HepG2 (cell line): Measurements from ENCODE around the gene SHISA6. TPM values are rescaled to one million over a fixed set of nuclear protein-coding genes. Genes with fewer than 3 reads are reported as not detected.

Source experiments
- ATAC-seq: fragments of 200-7000 bp; cut with Tn5 transposase; 3 replicates; pipeline ENCODE4 v1.9.1; 2020; ENCODE audit warnings: mild to moderate bottlenecking, moderate library complexity
- BruUV-seq: library from RNA; stranded (reverse); fragments of 400-500 nt; replicated peaks from 2 replicates; lab custom pipeline; 2021; lab: Mats Ljungman, UMichigan
- CTCF ChIA-PET: fragments of 300-600 bp; formaldehyde crosslinking; extraction: SDS; loops from one replicate; lab custom pipeline; 2021; ENCODE audit warnings: low total read pairs, inconsistent platforms, low intra/inter-chr PET ratio; lab: Yijun Ruan, JAX
- POLR2A ChIA-PET: fragments of 350-600 bp; sonication (Branson Sonifier 250); formaldehyde crosslinking; loops from one replicate; lab custom pipeline; 2020; ENCODE audit warnings: antibody characterized with exemption, inconsistent platforms; lab: Yijun Ruan, JAX
- DNase-seq: peaks from one replicate; pipeline ENCODE4 v3.0.0-alpha.2; 2015; ENCODE audit warnings: low spot score
- FAIRE-seq: peaks from 3 replicates; lab custom pipeline; 2011; peaks lifted over from hg19 to GRCh38; lab: Jason Lieb, UNC
- H2AFZ ChIP-seq: one replicate; pipeline ENCODE4 v1.6.1; 2011; ENCODE audit warnings: low read length, inconsistent platforms
- H3K27ac ChIP-seq: fragments of 300-600 bp; 3 replicates; pipeline ENCODE4 v1.8.0; 2011; ENCODE audit warnings: mixed run types, mild to moderate bottlenecking, mixed read lengths, low read length, inconsistent platforms; ENCODE audit not compliant: insufficient read depth; ENCODE audit errors: extremely low read length
- H3K27me3 ChIP-seq, 2 experiments: fragments of 200-600 bp in 1 of 2; 2 replicates in 1 of 2; 3 replicates in 1 of 2; pipeline versions ENCODE4 v1.6.0 to v1.8.0; 2011; ENCODE audit warnings: low read length in 2 of 2, mild to moderate bottlenecking in 2 of 2, moderate library complexity in 2 of 2, inconsistent platforms in 1 of 2; ENCODE audit not compliant: insufficient read depth in 2 of 2, control insufficient read depth in 1 of 2
- H3K36me3 ChIP-seq, 2 experiments: fragments of 200-600 bp in 1 of 2; replicated peaks in 1 of 2; 2 replicates in 1 of 2; 3 replicates in 1 of 2; pipeline versions ENCODE4 v1.5.1 to v1.8.0; 2011; ENCODE audit warnings: low read length in 2 of 2, inconsistent platforms in 1 of 2; ENCODE audit not compliant: insufficient read depth in 2 of 2, control insufficient read depth in 1 of 2
- H3K4me1 ChIP-seq: 2 replicates; pipeline ENCODE4 v1.5.1; 2012; ENCODE audit warnings: low read length, inconsistent platforms; ENCODE audit not compliant: insufficient read depth
- H3K4me2 ChIP-seq: 2 replicates; pipeline ENCODE4 v1.6.0; 2011; ENCODE audit warnings: low read depth, low read length, inconsistent platforms
- H3K4me3 ChIP-seq, 3 experiments: fragments of 200-600 bp in 1 of 3; sonication (generic), shearing (Covaris generic) in 1 of 3; replicated peaks in 1 of 3; 2 replicates each; pipeline ENCODE4 v1.5.1; 2011 to 2016; ENCODE audit warnings: low read length in 3 of 3, inconsistent platforms in 2 of 3, low read depth in 2 of 3, mild to moderate bottlenecking in 2 of 3, control low read depth in 1 of 3, mixed read lengths in 1 of 3; ENCODE audit not compliant: insufficient read depth in 1 of 3
- H3K79me2 ChIP-seq: one replicate; pipeline ENCODE4 v1.6.1; 2011; ENCODE audit warnings: low read length, inconsistent platforms; ENCODE audit not compliant: insufficient read depth
- H3K9ac ChIP-seq: 2 replicates; pipeline ENCODE4 v1.6.0; 2011; ENCODE audit warnings: mild to moderate bottlenecking, low read depth, low read length, inconsistent platforms; ENCODE audit not compliant: insufficient read depth
- H3K9me3 ChIP-seq: 2 replicates; pipeline ENCODE4 v1.5.1; 2012; ENCODE audit warnings: mild to moderate bottlenecking, low read length
- H4K20me1 ChIP-seq: 2 replicates; pipeline ENCODE4 v1.6.0; 2011; ENCODE audit warnings: inconsistent platforms, mild to moderate bottlenecking, low read length, moderate library complexity; ENCODE audit not compliant: insufficient read depth
- DZIP1 ChIP-seq: sonication (generic); formaldehyde crosslinking; IDR thresholded peaks from 2 replicates; pipeline ENCODE4 v1.5.0; 2020; ENCODE audit warnings: mild to moderate bottlenecking, missing genetic modification reagents
- GTF2F1 ChIP-seq: fragments of 150-350 bp; IDR thresholded peaks from 2 replicates; pipeline ENCODE4 v1.6.1; 2014; ENCODE audit warnings: low read length
- HNRNPK ChIP-seq: fragments of 200-400 bp; formaldehyde crosslinking; IDR thresholded peaks from 2 replicates; pipeline ENCODE4 v1.6.1; 2018; ENCODE audit warnings: low read length, low read depth, moderate library complexity, mild to moderate bottlenecking; ENCODE audit not compliant: poor library complexity, severe bottlenecking
- HNRNPL ChIP-seq: fragments of 200-400 bp; formaldehyde crosslinking; IDR thresholded peaks from 2 replicates; pipeline ENCODE4 v1.6.1; 2017; ENCODE audit warnings: mild to moderate bottlenecking, low read depth, low read length
- HNRNPUL1 ChIP-seq: fragments of 200-400 bp; formaldehyde crosslinking; IDR thresholded peaks from 2 replicates; pipeline ENCODE4 v1.6.1; 2017; ENCODE audit warnings: low read depth, mild to moderate bottlenecking, low read length, moderate library complexity
- MAFF ChIP-seq: IDR thresholded peaks from 2 replicates; pipeline ENCODE4 v1.6.1; 2011; ENCODE audit warnings: low read depth, low read length, improper control_type of control experiment
- MAFK ChIP-seq, 2 experiments: IDR thresholded peaks in 1 of 2; conservative IDR thresholded peaks in 1 of 2; 2 replicates each; pipeline ENCODE4 v1.6.1; 2011; ENCODE audit warnings: improper control_type of control experiment in 2 of 2, low read length in 2 of 2
- MIER2 ChIP-seq: IDR thresholded peaks from 2 replicates; pipeline ENCODE4 v1.6.1; 2016; ENCODE audit warnings: missing biosample characterization, missing genetic modification reagents
- PHB2 ChIP-seq: fragments of 450-650 bp; IDR thresholded peaks from 2 replicates; pipeline ENCODE4 v1.6.1; 2018; ENCODE audit not compliant: partially characterized antibody
- ZBED4 ChIP-seq: sonication (generic); formaldehyde crosslinking; IDR thresholded peaks from 2 replicates; pipeline ENCODE4 v1.4.0; 2020; ENCODE audit warnings: missing genetic modification reagents, borderline replicate concordance
- ZNF530 ChIP-seq: sonication (generic); formaldehyde crosslinking; IDR thresholded peaks from 2 replicates; pipeline ENCODE4 v1.5.0; 2020; ENCODE audit warnings: low read depth, mild to moderate bottlenecking, missing genetic modification reagents
- ZNF614 ChIP-seq: IDR thresholded peaks from 2 replicates; pipeline ENCODE4 v1.6.1; 2018; ENCODE audit warnings: missing biosample characterization, missing genetic modification reagents, inconsistent platforms, borderline replicate concordance
- in situ Hi-C: cut with HindIII; loops from 2 replicates; pipeline ENCODE4 v1.10.0; 2017; ENCODE audit warnings: low pct_unique_long_range_greater_than_20kb; ENCODE audit not compliant: extremely low pct_ligation_motif_present
- intact Hi-C: fragments of 100-400 bp; cut with micrococcal nuclease; formaldehyde crosslinking; loops from one replicate; pipeline ENCODE4 v1.10.0; 2022; ENCODE audit not compliant: unreplicated experiment
- polyA plus RNA-seq, 8 experiments: library from polyadenylated mRNA; depleted of rRNA in 3 of 8; stranded (reverse) in 7 of 8; unstranded in 1 of 8; fragments of >200 nt; fragmentation: Illumina TruSeq in 4 of 8; extraction: Trizol in 4 of 8; gene quantifications; 2 replicates each; pipeline versions ENCODE4 v1.2.1 to v1.2.3, GENCODE V29; 2011 to 2016; ENCODE audit warnings: low read depth in 4 of 8, missing spikeins in 1 of 8, mixed read lengths in 1 of 8; ENCODE audit not compliant: insufficient read depth in 1 of 8
- total RNA-seq, 5 experiments: library from RNA; depleted of rRNA; stranded (reverse); fragments of >200 nt; fragmentation: Illumina TruSeq; extraction: Trizol; gene quantifications; 2 replicates each; pipeline ENCODE4 v1.2.3, GENCODE V29; 2016; ENCODE audit warnings: low read depth in 1 of 5

The SHISA6 gene
- total and polyA plus RNA-seq, 2 of the 13 experiments (the other 11 are each of a cell fraction or from before 2014, with no cell fraction given): not detected

DNA sequence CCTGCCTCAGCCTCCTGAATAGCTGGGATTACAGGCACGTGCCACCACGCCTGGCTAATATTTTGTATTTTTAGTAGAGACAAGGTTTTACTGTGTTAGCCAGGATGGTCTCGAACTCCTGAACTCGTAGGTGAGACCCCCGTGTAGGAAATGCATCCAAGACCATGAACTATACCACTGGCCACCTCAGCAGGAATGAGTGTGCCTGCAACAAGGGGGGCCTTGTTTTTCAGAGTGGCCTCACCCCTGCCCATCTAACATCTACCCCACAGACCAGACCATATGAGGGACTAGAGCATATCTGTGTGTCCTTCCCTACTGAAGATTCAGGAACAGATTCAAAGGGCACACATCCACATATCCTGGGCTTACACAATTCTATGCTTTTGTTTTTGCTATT, 44.9 kb downstream of the SHISA6 start (continued):
- no peak for TF ChIP-seq DZIP1
- TF ChIP-seq ZNF530 (CRISPR knock-in tag): no peak
- TF ChIP-seq, all 625 proteins: peak for 0

GRCh38 chr17:11287791-11288190, 46.8 kb downstream of the SHISA6 start:
- Histone ChIP-seq H4K20me1 (no peaks in the 10 kb centered on the region), H2AFZ (no peak overlapping the region), H3K27me3 (no peaks in the 10 kb centered on the region), H3K79me2 (no peaks in the 10 kb centered on the region), H3K4me3 (no peak overlapping the region), H3K9ac (no peak overlapping the region), H3K4me2 (no peak overlapping the region), H3K9me3 (no peaks in the 10 kb centered on the region), H3K27ac (no peak overlapping the region), H3K36me3 (no peaks in the 10 kb centered on the region), H3K4me1 (no peaks in the 10 kb centered on the region)
- no peak for ATAC-seq
- in situ Hi-C loops (no loop called here), intact Hi-C loops (no loop called here)
- TF ChIP-seq PHB2: no peak
- peak; percentile 79 for TF ChIP-seq MAFF
- no peak for TF ChIP-seq GTF2F1
- TF ChIP-seq ZBED4 (CRISPR knock-in tag): no peak
- TF ChIP-seq HNRNPK: peak; percentile 84
- TF ChIP-seq ZNF614: no peak
- no peak for TF ChIP-seq HNRNPL
- TF ChIP-seq MIER2 (CRISPR knock-in tag): no peak
- TF ChIP-seq MAFK (conservative IDR thresholded peaks at IDR 0.05 in 1 of 2, IDR thresholded peaks at IDR 0.05 in 1 of 2; ENCODE audit: low read length in 2 of 2): peak; percentile 82 to 89
- no peak for TF ChIP-seq HNRNPUL1
- BruUV-seq: no TSS peak
- ChIA-PET POLR2A (no interaction called here), CTCF (no interaction called here)
- no peak for DNase-seq
- no peak for FAIRE-seq
